Left lung (tissue), 10 donors: ENCODE measurements around the gene ZNF213. TPM values are rescaled to one million over a fixed set of nuclear protein-coding genes. Genes with fewer than 3 reads are reported as not detected.

Experiments used
- ATAC-seq: fragments of 200-7000 bp; cut with Tn5 transposase; one replicate; pipeline ENCODE4 v1.9.1; 2020; ENCODE audit warnings: moderate library complexity
- DNase-seq, 4 donors: peaks; one replicate each; pipeline ENCODE4 v3.0.0-alpha.2; 2013 to 2020
- H3K27ac ChIP-seq, 2 donors: fragments of 200-600 bp; sonication (generic) in 1 of 2; one replicate each; pipeline versions ENCODE4 v1.5.0 to v1.8.0; 2020 to 2021
- H3K27me3 ChIP-seq, 2 donors: fragments of 200-600 bp; sonication (generic) in 1 of 2; one replicate each; pipeline versions ENCODE4 v1.5.0 to v1.8.0; 2020 to 2021
- H3K36me3 ChIP-seq, 2 donors: fragments of 200-600 bp; sonication (generic) in 1 of 2; one replicate each; pipeline versions ENCODE4 v1.5.0 to v1.8.0; 2020 to 2021
- H3K4me1 ChIP-seq, 2 donors: fragments of 200-600 bp; one replicate each; pipeline ENCODE4 v1.8.0; 2021
- H3K4me3 ChIP-seq, 2 donors: fragments of 200-600 bp; sonication (generic) in 1 of 2; one replicate each; pipeline versions ENCODE4 v1.5.0 to v1.8.0; 2020 to 2021; ENCODE audit warnings: mild to moderate bottlenecking in 1 of 2
- H3K9me3 ChIP-seq, 2 donors: fragments of 200-600 bp; sonication (generic) in 1 of 2; one replicate each; pipeline versions ENCODE4 v1.5.0 to v1.8.0; 2020 to 2021
- CTCF ChIP-seq, 2 donors: fragments of 200-600 bp; sonication (generic) in 1 of 2; IDR thresholded peaks; one replicate each; pipeline versions ENCODE4 v1.5.0 to v1.8.0; 2021; ENCODE audit warnings: antibody characterized with exemption in 2 of 2
- intact Hi-C, 2 donors: fragments of 100-400 bp; cut with DNase I; formaldehyde crosslinking; loops; one replicate each; pipeline versions ENCODE4 v1.11.2 to v1.14.2; 2022
- polyA plus RNA-seq, 6 donors: library from polyadenylated mRNA; unstranded; fragments of 120-200 nt; gene quantifications; one replicate each; pipeline ENCODE4 v1.2.1, GENCODE V29; 2013; ENCODE audit not compliant: insufficient read length in 6 of 6
- total RNA-seq, 2 donors: library from RNA; stranded (reverse); fragmentation: NEBNext Ultra II Directional; extraction: Animal tissue kit (Norgen Biotek cat#: 25700); gene quantifications; one replicate each; pipeline ENCODE4 v1.2.1, GENCODE V29; 2021
- donor health status: DM: no; HTN: yes; CAD: no.
- donor health status: DM: no; HTN: no; CAD: no.

The ZNF213 gene
- total and polyA plus RNA-seq, 8 donors = 8.4 to 17.8 (median 13.0) TPM

DNA sequence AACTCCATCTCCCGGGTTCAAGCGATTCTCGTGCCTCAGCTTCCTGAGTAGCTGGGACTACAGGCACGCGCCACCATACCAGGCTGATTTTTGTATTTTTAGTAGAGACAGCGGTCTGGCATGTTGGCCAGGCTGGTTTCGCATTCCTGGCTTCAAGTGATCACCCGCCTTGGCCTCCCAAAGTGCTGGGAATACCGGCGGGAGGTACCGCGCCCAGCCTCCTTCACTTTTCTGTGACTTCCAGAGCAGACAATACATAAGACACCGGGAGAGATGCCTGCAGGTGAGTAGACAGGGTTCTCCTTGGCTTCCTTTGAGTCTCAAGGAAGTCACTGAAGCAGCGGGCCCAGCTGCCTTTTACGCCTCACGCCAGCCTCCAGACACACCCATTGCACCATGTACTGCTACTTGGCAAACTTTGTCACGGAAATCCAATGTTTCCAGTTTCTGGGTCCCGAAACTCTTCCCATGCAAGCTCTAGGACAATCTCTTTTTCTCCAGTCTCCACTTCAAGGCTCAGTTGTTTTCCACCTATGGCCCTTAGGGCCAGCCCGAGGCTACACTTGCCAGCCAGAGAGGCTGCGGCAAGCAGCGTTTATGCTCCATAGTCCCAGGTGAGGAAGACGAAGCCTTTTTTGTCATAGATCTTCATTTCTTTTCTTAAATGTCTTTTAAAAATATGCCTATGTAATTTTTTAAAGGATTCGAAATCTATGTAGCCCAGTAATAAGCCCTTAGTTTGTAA, 52.3 kb downstream of the ZNF213 start:
- DNase-seq = no peak
- ATAC-seq = no peak
- TF ChIP-seq CTCF (IDR thresholded peaks at IDR 0.05) = no peak
- peaks cover 26 to 34% of the 10 kb centered on the region in 2 donors for H3K4me1 ChIP-seq
- no peaks in the 10 kb centered on the region for H3K36me3 ChIP-seq
- peaks cover 81 to 100% of the 10 kb centered on the region in 2 donors for H3K27me3 ChIP-seq
- H3K9me3 ChIP-seq = no peaks in the 10 kb centered on the region
- H3K4me3 ChIP-seq = no peak overlapping the region
- intact Hi-C loops = no loop called here
- no peak overlapping the region for H3K27ac ChIP-seq

GRCh38 chr16:3187798-3188674, 53.2 kb downstream of the ZNF213 start, which contains the start of gene OR1F1:
Gene OR1F1 (plus strand): TSS chr16:3188204.
- no peak within 1 kb of the TSS for H3K27ac ChIP-seq
- H3K4me3 ChIP-seq = peak within 1 kb of the TSS; percentile 11 to 13
- TF ChIP-seq CTCF (IDR thresholded peaks at IDR 0.05) = no peak
- peaks cover 81 to 100% of the 10 kb centered on the region in 2 donors for H3K27me3 ChIP-seq
- H3K4me1 ChIP-seq = peaks cover 20 to 27% of the 10 kb centered on the region in 2 donors
- no peak for DNase-seq
- intact Hi-C loops = no loop called here
- peaks cover 0 to 2% of the 10 kb centered on the region in 2 donors for H3K9me3 ChIP-seq
- no peaks in the 10 kb centered on the region for H3K36me3 ChIP-seq
- ATAC-seq = peak; percentile 12

- Histone ChIP-seq H3K4me3 (peak overlapping the region; percentile 11 to 13), H3K4me1 (peaks cover 14 to 22% of the 10 kb centered on the region in 2 donors), H3K9me3 (peaks cover 0 to 2% of the 10 kb centered on the region in 2 donors), H3K27me3 (peaks cover 81 to 100% of the 10 kb centered on the region in 2 donors), H3K36me3 (no peaks in the 10 kb centered on the region), H3K27ac (no peak overlapping the region)
- DNase-seq (no peak), ATAC-seq (no peak)
- intact Hi-C loops = no loop called here
- TF ChIP-seq CTCF (IDR thresholded peaks at IDR 0.05) = no peak
Observed at GRCh38 chr16:3188675-3188924, 53.8 kb downstream of the ZNF213 start.

DNA sequence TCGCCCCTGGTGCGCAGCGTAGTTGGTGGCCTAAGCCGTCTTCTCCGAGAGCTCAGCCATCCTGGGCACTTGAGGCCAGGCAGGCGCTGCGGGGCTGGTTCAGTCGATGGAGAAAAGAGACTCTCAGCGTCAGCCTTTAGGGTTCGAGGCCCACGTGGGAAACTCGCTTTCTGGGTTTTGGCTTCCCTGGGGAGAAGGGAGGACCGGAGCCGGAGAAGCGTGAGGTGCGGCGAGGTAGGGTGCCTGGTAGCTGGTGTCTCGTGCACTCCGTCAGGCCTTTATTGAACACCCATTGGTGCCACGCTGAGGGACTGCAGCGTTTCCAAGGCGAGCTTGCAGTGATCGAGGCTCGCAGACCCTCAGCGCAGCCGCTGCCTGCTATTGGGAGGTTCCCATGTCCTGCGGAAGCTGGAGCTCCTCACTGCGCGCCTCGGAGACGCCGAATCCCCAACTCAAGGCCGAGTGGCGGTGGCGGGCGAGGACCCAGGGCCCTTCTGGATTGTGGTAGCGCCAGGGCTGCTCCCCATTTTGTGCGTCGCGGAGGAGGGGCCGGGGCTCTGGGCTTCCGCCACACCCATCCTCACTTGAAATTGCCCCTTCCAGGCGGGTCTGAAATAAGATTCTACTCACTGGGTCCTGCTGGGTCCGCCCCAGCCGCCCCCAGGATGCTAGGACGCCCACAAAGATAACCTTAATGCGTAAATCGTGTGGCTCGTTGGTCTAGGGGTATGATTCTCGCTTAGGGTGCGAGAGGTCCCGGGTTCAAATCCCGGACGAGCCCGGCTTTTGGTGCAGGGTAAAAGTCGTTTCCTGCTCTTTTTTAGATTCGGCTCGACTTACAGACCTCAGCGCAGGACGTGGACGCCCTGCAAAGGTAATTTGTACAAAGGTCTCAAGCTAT, 54.3 kb downstream of the ZNF213 start:
- no peak overlapping the region for H3K27ac ChIP-seq
- H3K36me3 ChIP-seq = no peaks in the 10 kb centered on the region
- ATAC-seq (peak; percentile 55), DNase-seq (peak in 1 of 4 donors; percentile 48)
- intact Hi-C loops = no loop called here
- H3K27me3 ChIP-seq = peaks cover 81 to 100% of the 10 kb centered on the region in 2 donors
- peaks cover 14 to 18% of the 10 kb centered on the region in 2 donors for H3K4me1 ChIP-seq
- peaks cover 0 to 2% of the 10 kb centered on the region in 2 donors for H3K9me3 ChIP-seq
- peak overlapping the region; percentile 8 to 13 for H3K4me3 ChIP-seq
- no peak for TF ChIP-seq CTCF (IDR thresholded peaks at IDR 0.05)
